Right lobe of liver (tissue), 4 donors: ENCODE measurements around the gene TPPP3.

ENCODE experiments used
- POLR2A ChIP-seq: fragments of 450-650 bp; IDR thresholded peaks from one replicate; pipeline ENCODE4 v1.6.1; 2017; ENCODE audit warnings: antibody characterized with exemption, mild to moderate bottlenecking
- TF ChIP-seq, protein P1 (sequence below), 4 donors: fragments of 200-600 bp in 3 of 4; fragments of 450-650 bp in 1 of 4; IDR thresholded peaks; one replicate each; pipeline versions ENCODE4 v1.5.1 to v1.8.0; 2016 to 2022; ENCODE audit warnings: antibody characterized with exemption in 4 of 4, mild to moderate bottlenecking in 2 of 4
- donor health status: DM: no; HTN: no; CAD: no.
- donor health status: DM: no; HTN: no; CAD: no.
- donor health status: DM: no; HTN: yes; CAD: no.

DNA sequence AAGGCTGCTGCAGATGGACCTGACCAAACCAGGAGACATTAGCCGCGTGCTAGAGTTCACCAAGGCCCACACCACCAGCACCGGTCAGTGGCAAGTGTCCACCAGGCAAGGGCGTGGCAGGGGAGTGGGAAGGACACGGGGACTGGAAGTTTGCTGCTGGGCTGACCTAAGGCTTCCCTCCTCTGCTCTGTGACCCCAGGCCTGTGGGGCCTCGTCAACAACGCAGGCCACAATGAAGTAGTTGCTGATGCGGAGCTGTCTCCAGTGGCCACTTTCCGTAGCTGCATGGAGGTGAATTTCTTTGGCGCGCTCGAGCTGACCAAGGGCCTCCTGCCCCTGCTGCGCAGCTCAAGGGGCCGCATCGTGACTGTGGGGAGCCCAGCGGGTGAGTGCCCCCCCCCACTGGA is 42.5 kb upstream of the TPPP3 start:
- TF ChIP-seq, protein P1, sequence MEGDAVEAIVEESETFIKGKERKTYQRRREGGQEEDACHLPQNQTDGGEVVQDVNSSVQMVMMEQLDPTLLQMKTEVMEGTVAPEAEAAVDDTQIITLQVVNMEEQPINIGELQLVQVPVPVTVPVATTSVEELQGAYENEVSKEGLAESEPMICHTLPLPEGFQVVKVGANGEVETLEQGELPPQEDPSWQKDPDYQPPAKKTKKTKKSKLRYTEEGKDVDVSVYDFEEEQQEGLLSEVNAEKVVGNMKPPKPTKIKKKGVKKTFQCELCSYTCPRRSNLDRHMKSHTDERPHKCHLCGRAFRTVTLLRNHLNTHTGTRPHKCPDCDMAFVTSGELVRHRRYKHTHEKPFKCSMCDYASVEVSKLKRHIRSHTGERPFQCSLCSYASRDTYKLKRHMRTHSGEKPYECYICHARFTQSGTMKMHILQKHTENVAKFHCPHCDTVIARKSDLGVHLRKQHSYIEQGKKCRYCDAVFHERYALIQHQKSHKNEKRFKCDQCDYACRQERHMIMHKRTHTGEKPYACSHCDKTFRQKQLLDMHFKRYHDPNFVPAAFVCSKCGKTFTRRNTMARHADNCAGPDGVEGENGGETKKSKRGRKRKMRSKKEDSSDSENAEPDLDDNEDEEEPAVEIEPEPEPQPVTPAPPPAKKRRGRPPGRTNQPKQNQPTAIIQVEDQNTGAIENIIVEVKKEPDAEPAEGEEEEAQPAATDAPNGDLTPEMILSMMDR (IDR thresholded peaks at IDR 0.05): no peak
- TF ChIP-seq POLR2A: no peak
